CD1c-positive myeloid dendritic cell (primary cell): Measurements from ENCODE around the gene TMCO4.

Experiments
- DNase-seq: peaks from one replicate; pipeline ENCODE4 v3.0.0-alpha.2; 2016; ENCODE audit errors: extremely low spot score

The TMCO4 gene

GRCh38 chr1:19775831-19776230 lies 23.9 kb downstream of the TMCO4 start:
- DNase-seq, result no peak

GRCh38 chr1:19775317-19775716 lies 24.4 kb downstream of the TMCO4 start:
- no peak for DNase-seq

- no peak for DNase-seq
Observed at GRCh38 chr1:19774180-19774785, 25.4 kb downstream of the TMCO4 start.

GRCh38 chr1:19773485-19773884 lies 26.2 kb downstream of the TMCO4 start:
- DNase-seq, result no peak

- no peak for DNase-seq
Observed at GRCh38 chr1:19772053-19772452, 27.7 kb downstream of the TMCO4 start.

- DNase-seq, result no peak
Observed at GRCh38 chr1:19771350-19771749, 28.4 kb downstream of the TMCO4 start.

GRCh38 chr1:19770436-19771190 lies 29.1 kb downstream of the TMCO4 start:
- DNase-seq, result no peak

GRCh38 chr1:19769211-19769932 lies 30.3 kb downstream of the TMCO4 start:
- DNase-seq, result peak; percentile 6

GRCh38 chr1:19768353-19769210 lies 31.1 kb downstream of the TMCO4 start:
- DNase-seq, result no peak

- peak; percentile 49 for DNase-seq
Observed at GRCh38 chr1:19765623-19766022, 34.1 kb downstream of the TMCO4 start.

- DNase-seq, result no peak
Observed at GRCh38 chr1:19764848-19765247, 34.9 kb downstream of the TMCO4 start.

- peak; percentile 26 for DNase-seq
Observed at GRCh38 chr1:19762175-19762779, 37.4 kb downstream of the TMCO4 start.

- DNase-seq, result no peak
Observed at GRCh38 chr1:19759740-19760089, 40.0 kb downstream of the TMCO4 start.

GRCh38 chr1:19758227-19758830 lies 41.4 kb downstream of the TMCO4 start:
- no peak for DNase-seq

GRCh38 chr1:19757641-19758040 lies 42.1 kb downstream of the TMCO4 start:
- DNase-seq, result no peak

- no peak for DNase-seq
Observed at GRCh38 chr1:19756480-19756879, 43.2 kb downstream of the TMCO4 start.

- DNase-seq, result no peak
Observed at GRCh38 chr1:19754482-19754881, 45.2 kb downstream of the TMCO4 start.

GRCh38 chr1:19752083-19752696 lies 47.5 kb downstream of the TMCO4 start:
- DNase-seq, result peak; percentile 6

- no peak for DNase-seq
Observed at GRCh38 chr1:19750882-19751276, 48.8 kb downstream of the TMCO4 start.

GRCh38 chr1:19750101-19750881 lies 49.4 kb downstream of the TMCO4 start:
- no peak for DNase-seq
